Transverse colon (tissue), 4 donors: ENCODE data around the gene OLFM3.

Source experiments
- POLR2AphosphoS5 ChIP-seq, 3 donors: sonication (generic); formaldehyde crosslinking; IDR thresholded peaks; one replicate each; pipeline ENCODE4 v1.6.1; 2016; ENCODE audit warnings: antibody characterized with exemption in 3 of 3
- TF ChIP-seq, protein P1 (sequence below), 5 experiments: fragments of 200-600 bp in 3 of 5; fragments of 450-650 bp in 2 of 5; sonication (generic) in 3 of 5; IDR thresholded peaks; 1 replicate in 2 of 5; 2 replicates in 3 of 5; pipeline ENCODE4 v1.5.1; 2016 to 2017; ENCODE audit warnings: antibody characterized with exemption in 5 of 5, inconsistent platforms in 3 of 5, mild to moderate bottlenecking in 2 of 5, moderate library complexity in 1 of 5

DNA sequence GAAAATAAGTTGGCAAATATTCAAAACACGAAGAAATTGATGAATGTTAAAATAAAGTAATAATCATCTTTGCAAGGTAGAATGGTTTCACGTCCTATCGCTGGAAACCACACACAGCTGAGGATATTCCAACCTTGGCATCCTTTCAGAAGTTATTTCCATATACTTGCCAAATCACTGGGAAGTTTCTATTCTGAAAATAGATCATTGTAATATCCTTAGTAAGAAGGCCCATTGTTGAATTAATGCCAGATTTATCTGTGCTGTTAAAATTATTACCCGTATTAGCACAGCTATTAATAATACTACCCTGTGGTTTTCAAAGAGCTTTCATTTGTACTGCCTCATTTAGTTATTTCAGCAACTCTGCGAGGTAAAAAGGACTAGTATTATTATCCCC, 81.1 kb downstream of the OLFM3 start:
- TF ChIP-seq, protein P1, sequence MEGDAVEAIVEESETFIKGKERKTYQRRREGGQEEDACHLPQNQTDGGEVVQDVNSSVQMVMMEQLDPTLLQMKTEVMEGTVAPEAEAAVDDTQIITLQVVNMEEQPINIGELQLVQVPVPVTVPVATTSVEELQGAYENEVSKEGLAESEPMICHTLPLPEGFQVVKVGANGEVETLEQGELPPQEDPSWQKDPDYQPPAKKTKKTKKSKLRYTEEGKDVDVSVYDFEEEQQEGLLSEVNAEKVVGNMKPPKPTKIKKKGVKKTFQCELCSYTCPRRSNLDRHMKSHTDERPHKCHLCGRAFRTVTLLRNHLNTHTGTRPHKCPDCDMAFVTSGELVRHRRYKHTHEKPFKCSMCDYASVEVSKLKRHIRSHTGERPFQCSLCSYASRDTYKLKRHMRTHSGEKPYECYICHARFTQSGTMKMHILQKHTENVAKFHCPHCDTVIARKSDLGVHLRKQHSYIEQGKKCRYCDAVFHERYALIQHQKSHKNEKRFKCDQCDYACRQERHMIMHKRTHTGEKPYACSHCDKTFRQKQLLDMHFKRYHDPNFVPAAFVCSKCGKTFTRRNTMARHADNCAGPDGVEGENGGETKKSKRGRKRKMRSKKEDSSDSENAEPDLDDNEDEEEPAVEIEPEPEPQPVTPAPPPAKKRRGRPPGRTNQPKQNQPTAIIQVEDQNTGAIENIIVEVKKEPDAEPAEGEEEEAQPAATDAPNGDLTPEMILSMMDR (IDR thresholded peaks at IDR 0.05) = no peak
- TF ChIP-seq POLR2AphosphoS5 (IDR thresholded peaks at IDR 0.05) = no peak
